ENCODE data around the gene ACAA2.
"Not testable (repeated sequence)": the region's sequence is repeated elsewhere in the genome, so short reads cannot be mapped to it uniquely, and the experiment has no call there.

ACAA2 gene

DNA sequence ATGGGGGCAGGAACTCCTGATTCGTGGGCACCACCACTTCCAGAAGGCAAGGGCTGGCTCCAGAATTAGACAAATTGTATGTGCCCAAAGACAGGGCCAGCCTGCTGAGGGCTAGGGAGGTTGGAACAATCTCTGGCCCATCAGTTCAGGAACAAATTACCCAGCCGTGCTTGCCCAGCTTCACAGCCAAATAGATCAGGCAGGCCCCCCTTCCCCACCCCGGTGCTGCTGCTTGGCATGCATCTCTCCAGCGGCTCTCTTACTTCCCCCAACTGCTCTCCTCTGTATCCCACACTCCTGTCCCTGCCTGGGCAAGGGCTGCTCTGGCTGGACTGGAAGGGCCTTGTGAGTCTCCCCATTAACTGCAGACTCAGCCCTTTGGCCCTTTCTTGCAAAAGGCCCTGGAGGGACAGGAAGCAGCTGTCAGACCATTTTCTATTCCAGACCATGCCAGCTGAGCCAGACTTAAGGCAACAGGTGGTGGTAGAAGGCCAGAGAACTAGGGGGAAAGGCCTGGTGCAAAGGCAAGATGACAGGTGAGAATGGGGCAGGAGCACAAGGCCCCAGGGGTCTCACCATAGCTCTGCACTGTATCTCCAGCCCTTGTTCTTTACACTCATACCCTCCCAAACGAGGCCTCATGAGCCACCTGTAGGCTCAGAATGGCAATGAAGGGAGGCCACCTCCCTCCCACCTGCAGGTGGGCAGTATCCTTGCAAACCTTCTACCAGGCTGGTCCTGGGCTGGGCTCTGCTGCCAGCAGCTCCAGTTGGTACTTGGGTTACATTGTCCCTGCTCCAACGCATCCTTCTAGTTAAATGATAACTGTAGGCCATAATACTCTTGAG is 30.7 kb upstream of the ACAA2 start:
- no peak for DNase-seq

DNA sequence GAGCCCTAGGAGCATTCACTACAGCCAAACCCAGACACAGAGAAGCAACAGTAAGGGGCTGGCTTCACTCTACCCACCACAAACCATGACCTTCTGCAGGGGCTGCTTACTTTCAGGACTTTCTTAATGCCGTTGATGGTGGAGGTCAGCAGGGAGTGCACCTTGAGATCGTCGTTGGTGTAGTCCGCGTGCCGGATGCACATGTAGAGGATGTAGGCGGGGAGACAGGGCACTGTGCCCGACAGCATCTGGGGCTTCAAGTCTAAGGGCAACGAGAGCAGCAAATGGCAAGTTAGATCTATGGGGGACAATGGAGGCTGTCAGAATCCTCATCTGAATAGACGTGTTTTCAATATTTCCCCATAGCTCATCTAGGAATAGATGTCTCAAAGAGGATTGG is 29.8 kb upstream of the ACAA2 start:
- DNase-seq: no peak

DNA sequence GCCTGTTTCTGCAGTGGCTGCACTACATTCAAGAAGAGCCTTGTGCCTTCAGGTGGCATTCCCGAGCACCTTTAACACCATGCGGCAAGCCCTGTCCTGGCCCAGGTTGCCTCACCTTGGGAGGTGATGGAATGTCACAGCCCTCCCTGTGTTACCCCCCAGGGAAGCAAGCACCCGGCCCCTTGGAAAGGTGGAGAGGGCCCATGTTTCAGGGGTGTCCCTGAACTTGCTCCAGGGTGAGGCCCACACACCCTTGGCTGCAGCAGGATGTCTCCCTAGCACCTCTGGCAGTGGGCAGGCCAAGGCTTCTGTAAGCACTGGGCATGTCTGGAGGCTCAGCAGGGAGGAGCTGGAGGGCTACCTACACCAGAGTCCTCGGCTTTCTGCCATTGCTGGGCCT is 29.3 kb upstream of the ACAA2 start:
- DNase-seq: no peak

DNA sequence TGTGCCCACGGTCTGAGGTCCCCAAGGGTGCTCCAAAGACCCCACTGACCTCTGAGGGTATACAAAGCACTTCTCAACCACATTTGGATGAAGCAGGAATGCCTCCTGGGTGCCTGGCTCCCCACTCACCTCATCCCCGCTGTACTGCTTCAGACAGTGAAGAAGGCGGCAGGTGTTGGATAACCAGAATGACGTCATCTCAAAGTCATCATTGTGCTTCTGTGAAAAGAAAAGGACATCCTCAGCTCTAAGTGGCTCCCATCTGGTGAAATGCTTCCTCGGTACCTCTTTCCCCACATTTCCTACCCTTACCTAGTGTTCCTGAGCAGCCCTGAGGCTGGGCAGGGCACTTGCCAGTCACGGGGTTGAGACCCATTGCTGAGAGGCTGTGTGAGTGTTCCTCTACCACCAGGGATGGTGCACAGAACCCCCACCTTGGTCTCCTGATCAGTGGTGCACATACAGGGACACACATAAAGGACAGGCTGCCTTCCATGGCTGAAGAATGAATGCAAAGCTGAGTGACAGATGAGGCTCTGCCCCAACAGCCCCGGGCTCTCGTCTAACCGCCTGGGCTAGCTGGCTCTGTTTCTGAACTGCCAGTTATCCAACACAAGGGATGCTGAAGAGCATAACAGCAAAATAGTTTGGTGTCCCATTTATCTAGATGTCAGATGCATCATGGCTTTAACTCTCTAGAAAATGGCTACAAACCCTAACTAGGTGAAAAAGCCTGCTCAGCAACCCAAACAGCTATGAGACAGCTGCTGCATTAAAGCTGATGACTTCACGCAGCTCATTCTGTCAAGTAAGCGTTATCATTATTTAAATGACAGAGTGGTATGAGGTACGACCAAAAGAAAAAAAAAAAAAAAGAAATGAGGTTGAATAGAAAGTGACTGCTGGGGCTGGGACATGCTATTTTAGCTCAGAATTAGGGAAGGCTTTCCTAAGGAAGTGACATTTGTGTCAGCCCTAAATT is 28.2 kb upstream of the ACAA2 start:
- no peak for DNase-seq

DNA sequence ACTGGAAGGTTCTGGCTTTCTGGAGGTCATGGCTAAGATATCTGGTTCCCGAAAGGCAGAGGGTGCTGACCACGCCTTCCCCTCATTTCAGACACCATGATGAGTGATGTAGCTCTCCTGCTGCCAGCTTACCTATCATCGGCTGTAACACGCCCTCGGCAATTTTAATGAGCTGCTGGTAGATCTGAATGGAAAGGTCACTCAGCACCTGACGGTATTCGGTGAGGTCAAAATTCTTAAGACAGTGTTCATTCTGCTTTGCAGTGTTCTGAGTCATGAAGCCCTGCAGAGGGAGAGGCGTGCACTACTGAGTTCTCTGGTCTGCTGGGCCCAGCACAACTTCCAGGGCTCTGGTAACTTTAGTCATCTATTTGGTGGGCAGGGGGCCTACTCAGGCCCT is 25.7 kb upstream of the ACAA2 start:
- DNase-seq: no peak

DNA sequence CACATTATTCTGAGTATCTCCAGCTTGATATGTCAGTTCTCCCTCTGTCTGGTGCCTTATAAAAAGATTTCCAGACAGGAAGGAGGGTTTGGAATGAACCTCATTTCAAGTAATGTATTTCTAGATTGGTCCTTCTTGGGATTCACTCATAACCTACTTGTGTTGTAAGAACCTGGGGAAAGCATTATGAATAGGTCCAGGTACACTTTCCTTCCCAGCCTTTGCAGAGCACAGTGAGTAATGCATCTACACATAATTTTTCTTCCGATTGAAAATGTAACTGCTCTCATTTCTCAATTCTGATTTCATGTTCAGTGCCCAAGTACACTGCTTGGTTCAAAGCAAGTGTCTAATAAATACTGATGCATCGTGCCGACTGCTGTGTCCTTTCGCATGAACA is 25.0 kb upstream of the ACAA2 start:
- DNase-seq: no peak

DNA sequence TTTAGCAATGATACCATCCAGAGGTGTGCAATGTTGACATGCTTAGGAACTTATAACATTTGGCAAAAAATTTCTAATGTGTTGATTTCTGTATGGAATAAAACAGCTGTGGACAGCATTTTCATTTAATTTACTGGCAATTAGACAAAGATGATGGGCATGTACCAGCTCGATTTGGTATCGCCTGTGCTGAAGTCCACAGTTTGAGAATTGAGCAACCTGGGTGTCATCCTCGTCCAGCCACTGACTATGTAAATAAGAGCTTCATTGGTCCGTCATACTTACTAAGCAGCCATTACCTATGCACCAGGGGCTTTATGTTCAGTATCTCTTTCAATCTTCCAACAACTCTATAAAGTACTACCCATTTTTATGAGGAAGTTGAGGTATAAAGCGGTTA is 24.6 kb upstream of the ACAA2 start:
- no peak for DNase-seq

DNA sequence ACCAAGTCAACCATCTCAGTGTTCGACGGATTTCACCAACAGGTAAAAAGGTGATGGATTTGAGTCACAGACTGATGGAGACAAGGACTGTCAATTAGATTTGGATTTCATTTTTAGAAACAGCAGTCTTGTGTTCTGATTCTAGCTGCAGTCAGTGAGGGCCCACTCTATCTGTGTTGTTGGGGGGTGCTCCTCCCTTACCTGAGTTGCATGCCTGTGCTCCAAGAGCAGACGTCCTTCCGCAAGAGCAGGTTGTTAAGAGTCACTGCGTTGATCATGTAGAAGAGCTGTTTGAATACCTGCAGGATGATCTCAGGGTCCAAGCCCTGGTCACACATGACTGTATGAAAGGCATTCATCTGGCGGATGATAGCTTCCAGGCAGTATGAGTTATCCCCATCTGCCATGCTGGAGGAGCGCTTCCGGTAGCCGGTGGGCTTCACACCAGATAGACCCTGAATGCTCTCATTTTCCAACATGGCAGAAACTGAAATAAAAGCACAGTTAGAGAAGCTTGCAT is 24.0 kb upstream of the ACAA2 start:
- not testable (repeated sequence) for DNase-seq

DNA sequence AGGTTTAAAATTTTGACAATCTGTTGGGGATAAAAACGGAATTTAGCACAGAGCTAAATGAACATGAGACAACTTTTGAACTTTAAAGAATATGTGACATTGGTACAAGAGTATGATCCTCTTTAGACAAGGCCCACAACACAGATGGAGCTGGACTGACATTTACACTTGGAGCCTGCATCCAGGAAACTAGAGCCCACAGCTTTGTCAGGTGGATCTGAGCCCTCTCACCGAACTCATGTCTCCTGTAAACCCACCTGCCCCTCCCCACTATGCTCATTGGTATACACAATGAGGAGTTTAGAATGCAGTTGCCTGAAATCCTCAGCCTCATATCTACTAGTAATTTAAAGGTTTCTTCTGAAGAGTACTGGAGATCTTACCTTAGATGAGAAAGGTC is 22.1 kb upstream of the ACAA2 start:
- no peak for DNase-seq

DNA sequence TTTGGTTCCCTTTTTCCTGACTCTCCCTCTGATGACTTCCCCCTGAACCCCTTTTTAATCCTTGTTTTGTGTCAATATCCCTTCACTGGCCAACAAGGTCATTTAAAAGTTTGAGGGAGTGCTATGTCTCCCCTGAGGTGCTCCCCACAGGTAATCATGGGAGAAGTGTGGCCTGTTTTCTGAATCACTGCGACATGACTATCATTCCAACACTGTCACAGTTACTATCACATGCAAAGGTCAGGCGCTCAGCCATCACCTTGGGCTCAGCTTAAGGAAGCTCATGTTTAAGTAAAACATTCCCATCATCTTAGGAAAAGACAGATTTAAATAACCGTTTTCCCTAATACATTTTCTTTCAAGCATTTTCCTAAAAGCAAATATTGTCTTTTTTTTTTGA is 20.9 kb upstream of the ACAA2 start:
- no peak for DNase-seq

DNA sequence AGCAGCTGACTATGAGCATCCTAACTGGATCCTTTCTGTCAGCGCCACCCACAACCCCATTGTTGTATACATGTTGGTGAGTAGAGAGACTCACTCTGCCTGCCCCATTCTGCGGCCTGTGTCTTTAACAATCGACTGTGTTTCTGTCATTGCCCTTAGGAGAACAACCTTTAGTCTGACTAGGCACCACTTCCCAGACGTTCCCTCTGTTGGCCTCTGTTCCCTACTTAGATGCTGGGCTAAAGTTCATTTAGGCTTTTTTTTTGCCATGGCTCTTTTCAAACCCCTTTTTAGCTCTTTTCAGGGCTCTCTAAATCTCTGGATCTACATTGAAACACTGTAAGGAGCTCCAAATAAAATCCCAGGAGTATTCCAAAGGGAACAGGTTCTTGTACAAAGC is 20.5 kb upstream of the ACAA2 start:
- no peak for DNase-seq

DNA sequence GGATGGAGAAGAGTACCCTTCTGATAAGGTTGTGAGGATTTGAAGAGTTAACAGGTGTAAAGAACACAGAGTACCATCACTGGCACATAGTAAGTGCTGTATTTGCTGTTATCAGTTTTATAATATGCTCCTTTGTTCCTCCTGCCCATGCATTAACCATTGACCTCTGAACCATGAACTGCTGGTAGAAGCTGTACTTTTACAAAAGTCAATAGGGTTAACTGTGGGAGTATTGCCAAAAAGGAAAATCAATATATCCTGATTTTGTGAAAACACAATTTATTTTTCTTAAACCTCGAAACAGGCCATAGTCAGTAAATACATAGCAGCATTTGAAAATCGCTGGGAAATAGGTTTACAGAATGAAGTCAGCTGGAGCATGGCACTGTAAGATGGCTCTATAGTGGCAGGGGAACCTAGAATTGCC is 18.9 kb upstream of the ACAA2 start:
- no peak for DNase-seq

DNA sequence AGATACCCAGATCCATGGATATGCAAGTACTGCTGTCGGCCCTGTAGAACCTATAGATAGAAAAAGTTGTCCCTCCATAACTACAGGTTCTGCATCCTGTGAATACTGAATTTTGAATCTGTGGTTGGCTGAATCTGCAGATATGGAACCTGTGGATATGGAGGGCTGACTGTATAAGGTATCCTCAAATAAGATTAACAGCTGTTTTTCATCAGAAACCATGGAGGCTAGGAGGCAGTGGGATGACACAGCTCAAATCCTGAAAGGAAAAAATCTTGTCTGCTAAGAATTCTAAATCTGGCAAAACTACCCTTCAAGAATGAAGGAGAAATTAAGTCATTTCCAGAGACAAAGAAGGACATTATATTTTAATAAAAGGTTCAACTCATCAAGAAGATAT is 14.7 kb upstream of the ACAA2 start:
- DNase-seq: no peak

DNA sequence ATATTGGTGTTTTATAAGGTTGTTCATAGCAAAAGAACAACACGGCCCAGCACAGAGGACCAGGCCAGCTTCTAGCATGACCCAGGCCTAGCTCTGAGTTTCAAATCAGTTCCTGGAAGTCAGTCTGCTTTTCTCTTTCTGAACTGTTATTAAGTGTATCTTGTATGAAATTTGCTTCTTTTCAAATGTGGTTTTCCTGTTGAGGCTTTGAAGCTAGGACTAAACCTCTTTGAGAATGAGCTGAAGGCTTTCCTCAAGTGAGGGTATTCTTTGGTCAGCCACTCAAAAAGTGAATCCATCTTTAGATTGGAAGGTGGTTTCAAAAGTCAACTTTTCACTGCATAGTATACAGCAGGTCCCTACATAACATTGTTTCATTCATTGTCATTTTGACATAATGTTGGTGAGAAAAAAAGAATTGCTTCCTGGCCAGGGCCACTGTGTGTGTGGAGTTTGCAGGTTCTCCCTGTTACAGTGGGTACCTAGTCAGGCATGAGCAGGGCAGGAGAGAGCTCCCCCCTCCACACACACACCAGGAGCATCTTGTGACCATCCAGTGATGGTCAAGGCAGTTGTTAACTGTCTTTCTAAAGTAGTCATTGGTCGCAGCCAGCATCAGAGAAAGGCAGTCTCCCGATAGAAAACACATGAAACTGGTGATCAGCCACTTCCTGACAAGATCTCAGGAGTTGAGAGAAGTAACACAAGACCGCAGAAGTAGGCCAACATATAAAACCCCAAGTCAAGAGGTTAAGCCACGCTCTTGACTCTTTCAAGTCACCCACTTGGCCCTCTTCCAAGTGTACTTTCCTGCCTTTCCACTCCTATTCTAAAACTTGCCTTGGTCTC is 6.7 kb upstream of the ACAA2 start:
- DNase-seq: peak; percentile 17

DNA sequence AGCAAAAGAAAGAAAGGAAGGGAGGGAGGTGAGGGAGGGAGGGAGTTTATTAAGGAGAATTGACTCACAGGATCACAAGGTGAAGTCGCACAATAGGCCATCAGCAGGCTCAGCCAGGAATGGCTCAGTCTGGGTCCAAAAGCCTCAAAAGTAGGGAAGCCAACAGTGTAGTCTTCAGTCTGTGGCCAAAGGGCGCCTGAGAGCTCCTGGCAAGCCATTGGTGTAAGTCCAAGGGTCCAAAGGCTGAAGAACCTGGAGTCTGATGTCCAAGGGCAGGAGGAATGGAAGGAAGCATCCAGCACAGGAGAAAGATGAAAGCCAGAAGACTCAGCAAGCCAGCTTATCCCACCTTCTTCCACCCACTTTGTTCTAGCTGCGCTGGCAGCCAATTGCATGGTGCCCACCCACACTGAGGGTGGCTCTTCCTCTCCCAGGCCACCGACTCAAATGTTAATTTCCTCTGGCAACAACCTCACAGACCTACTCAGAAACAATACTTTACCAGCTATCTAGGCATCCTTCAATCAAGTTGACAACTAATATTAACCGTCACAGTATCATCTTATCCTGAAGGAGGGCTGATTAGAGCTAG is 5.8 kb upstream of the ACAA2 start:
- no peak for DNase-seq

DNA sequence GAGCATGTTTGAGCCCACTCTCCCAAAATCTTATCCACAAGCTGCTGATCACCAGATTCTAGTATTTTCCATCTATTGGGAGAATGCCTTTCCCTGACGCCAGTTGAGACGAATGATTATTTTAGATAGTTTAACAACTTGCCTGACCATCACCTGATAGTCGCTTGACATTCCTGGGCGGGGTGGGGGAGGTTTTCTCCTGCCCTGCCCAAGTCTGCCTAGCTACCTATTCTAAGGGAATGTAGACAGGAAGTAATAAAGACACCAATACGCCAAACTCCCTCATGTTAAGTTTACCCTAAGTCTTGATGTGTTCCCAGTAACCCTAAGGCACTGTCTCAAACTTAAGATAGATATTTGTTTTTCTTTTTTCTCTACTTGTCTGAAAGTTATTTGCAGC is 4.6 kb upstream of the ACAA2 start:
- DNase-seq: no peak

DNA sequence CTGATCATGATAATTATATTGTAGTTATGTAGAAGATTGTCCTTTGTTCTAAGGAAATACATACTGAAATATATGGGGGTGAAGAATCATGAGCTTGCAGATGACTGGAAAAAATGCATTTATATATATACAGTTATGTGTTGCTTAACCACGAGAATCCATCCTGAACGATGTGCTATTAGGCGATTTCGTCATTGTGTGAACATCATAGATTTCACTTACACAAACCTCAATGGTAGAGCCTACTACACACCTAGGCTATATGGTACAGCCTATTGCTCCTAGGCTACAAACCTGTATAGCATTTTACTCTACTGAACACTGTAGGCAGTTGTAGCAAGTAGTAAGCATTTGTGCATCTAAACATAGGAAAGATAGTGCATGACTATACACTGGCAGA is 2.6 kb upstream of the ACAA2 start:
- no peak for DNase-seq

DNA sequence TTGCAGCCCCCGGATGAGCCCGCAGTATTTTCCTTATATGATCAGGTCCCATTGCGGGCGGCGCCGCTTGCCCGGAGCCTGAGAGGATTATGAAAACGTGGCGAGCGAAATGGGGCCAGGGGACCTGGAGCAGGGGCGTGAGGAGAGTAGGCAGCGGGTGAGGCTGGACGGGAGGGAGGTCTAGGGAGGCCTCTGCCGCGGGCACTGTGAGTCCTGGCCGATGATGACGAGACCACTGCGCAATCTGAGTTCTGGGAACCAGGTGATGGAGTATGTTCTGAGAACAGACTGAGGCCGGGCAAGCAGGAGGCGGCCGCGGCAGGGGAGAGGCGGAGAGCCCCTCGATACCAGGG is 790 bp upstream of the ACAA2 start:
- peak; percentile 83 for DNase-seq

DNA sequence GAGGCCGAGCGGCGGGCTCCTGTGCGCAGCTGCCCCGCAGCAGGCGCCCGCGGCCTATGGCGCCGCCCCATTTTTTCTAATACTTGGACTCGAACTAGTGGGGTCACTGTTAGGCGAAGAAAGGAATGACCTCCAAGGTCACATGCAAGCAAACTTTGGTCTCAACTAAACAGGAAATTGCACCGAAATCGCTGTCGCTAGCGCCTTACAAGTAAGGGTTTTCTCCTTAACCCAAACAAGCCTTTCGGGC is 339 bp downstream of the ACAA2 start:
- DNase-seq: peak; percentile 66

DNA sequence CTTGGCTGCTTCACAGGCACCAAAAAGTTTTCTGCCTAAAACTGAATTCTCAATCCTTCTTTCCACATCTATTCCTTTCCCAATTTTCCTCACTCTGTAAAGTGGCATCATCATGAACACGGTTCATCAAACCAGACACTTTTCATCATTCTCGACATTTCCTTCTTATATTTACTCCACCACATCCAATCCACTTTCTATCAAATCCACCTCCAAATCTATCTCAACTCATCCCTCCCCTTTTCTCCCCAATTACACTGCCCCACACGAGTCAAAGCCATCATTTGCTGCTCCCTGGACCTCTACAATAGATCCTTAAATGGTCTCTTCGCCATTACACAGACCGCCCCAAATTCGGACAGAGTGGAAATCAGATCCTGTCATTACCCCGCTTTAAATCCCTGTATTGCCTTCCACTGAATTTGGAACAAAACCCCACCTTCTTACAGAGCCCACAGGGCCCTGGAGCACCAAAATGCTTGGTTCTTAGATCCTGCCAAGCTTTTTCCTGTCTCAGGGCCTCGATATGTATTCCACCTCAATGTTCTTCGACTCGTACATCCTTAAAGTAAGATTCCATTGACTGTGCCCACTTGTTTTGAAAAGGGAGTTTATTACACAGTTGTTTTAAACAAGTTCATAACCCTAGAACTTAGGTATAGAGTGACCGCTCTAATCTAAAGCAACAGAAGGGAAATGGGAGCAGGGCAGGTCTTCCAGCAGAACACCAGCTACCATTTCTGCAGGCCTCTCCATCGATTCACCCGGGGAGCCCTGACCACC is 856 bp downstream of the ACAA2 start:
- no peak for DNase-seq

DNA sequence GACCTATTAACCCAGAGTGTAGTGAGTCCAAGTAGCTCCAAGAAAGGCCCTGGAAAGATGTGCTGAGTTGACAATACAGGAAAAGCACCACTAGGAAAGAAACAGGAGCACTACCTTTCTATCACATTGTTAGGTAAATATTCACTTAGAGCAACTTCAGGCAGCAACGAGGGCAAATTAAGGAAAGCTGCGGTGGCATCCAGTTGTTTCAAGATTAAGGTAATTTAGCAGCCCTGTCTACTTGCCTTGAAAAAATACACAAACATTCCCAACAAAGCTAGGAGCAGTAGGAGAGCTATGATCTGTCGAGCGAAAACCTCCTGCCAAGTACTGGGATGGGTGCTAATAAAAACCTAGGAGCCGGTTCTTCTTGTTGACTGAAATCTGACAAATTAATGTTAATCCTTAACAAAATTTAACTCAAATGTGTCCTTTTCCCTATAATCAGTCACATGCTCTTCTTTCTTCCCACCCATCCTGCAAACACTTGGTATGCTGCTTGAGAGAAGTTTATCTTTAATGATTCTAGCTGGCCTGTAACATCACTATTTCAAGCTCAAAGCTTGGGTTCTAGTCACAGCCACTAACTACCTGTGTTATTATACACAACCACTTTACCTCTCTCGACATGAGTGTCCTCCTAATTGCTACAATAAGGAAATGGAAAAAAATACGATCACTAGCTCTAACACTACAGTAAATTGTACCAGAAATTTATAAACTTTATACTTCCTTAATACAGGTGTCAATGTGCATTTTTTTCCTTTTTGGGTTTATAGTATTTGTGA is 2.0 kb downstream of the ACAA2 start:
- no peak for DNase-seq

Measured in OCI-M1 (cell line).